NCI-H748 (cell line): ENCODE results near the gene MSGN1.

ENCODE experiments used
- DNase-seq: peaks from one replicate; lab custom pipeline; 2025; ENCODE audit not compliant: unreplicated experiment; lab: John Stamatoyannopoulos, UW

MSGN1 gene

GRCh38 chr2:17845806-17846205, 29.5 kb downstream of the MSGN1 start:
- DNase-seq, result no peak

- DNase-seq, result no peak
Observed at GRCh38 chr2:17846676-17847075, 30.4 kb downstream of the MSGN1 start.

- DNase-seq, result no peak
Observed at GRCh38 chr2:17847236-17847635, 31.0 kb downstream of the MSGN1 start.

- DNase-seq, result no peak
Observed at GRCh38 chr2:17849275-17849674, 33.0 kb downstream of the MSGN1 start.

GRCh38 chr2:17850151-17850550, 33.9 kb downstream of the MSGN1 start:
- no peak for DNase-seq

- peak; percentile 66 for DNase-seq
Observed at GRCh38 chr2:17851731-17852585, 35.7 kb downstream of the MSGN1 start.

GRCh38 chr2:17853799-17854198, 37.5 kb downstream of the MSGN1 start:
- DNase-seq, result no peak

GRCh38 chr2:17857021-17857420, 40.8 kb downstream of the MSGN1 start:
- DNase-seq, result peak; percentile 21

GRCh38 chr2:17858064-17858463, 41.8 kb downstream of the MSGN1 start:
- no peak for DNase-seq

- no peak for DNase-seq
Observed at GRCh38 chr2:17863539-17863938, 47.3 kb downstream of the MSGN1 start.

GRCh38 chr2:17864676-17865075, 48.4 kb downstream of the MSGN1 start:
- no peak for DNase-seq

GRCh38 chr2:17867133-17867532, 50.9 kb downstream of the MSGN1 start:
- DNase-seq, result no peak
